ENCODE results near the gene LITAFD.

LITAFD gene

GRCh38 chr16:8854298-8854948, 27.7 kb upstream of the LITAFD start:
- Mint-ChIP-seq H3K27me3 (ENCODE audit: low read depth) (no peaks in the 10 kb centered on the region), H3K4me1 (no peaks in the 10 kb centered on the region), H3K4me3 (no peak overlapping the region), H3K36me3 (ENCODE audit: low read depth) (peaks cover 57% of the 10 kb centered on the region), H3K9me3 (no peaks in the 10 kb centered on the region), H3K27ac (no peak overlapping the region)
- TF ChIP-seq CTCF (IDR thresholded peaks at IDR 0.05; ENCODE audit: unreplicated experiment in 3 of 3): no peak

DNA sequence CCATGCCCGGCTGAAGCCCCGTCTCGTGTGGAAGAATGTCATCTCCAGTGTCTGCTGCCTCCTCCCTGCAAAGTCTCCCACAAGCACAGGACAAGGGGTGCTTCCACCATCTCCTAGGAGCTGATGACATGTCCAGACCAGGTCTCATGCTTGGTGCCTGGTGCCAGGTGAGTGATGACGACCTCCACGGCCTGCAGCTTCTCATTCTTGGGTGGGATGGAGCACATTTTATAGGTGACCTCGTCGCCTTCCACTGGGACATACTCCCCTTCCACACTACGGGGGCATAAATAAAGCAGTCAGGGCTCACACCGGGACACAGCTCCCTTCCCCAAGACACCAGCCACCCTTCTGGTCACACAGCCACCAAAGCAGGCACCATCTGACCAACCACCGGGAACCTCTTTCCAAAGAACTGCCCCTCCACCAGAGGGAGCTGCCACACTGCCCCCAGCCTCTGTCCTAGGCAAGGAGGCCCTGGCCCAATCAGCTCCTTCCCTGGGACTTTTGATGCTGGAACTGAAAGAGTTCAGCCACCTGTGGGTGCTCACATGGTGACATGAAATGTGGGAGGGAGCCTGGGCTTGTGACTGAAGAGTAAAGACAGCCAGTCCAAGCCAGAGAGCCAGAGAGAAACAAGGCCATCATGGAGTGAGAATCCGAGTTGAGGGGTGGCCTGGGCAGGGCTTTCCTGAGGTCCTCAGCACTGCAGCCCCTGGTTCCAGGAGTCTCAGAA, 26.9 kb upstream of the LITAFD start:
- H3K9me3 Mint-ChIP-seq: no peaks in the 10 kb centered on the region
- H3K27me3 Mint-ChIP-seq (ENCODE audit: low read depth): no peaks in the 10 kb centered on the region
- H3K27ac Mint-ChIP-seq: peak overlapping the region in 1 of 3 experiments; percentile 22
- H3K36me3 Mint-ChIP-seq (ENCODE audit: low read depth): peaks cover 56% of the 10 kb centered on the region
- peaks cover 6% of the 10 kb centered on the region for H3K4me1 Mint-ChIP-seq
- TF ChIP-seq CTCF (IDR thresholded peaks at IDR 0.05; ENCODE audit: unreplicated experiment in 3 of 3): no peak
- no peak overlapping the region for H3K4me3 Mint-ChIP-seq

- Mint-ChIP-seq H3K4me3 (no peak overlapping the region), H3K9me3 (no peaks in the 10 kb centered on the region), H3K36me3 (ENCODE audit: low read depth) (peaks cover 51% of the 10 kb centered on the region), H3K27ac (peak overlapping the region in 1 of 3 experiments; percentile 23), H3K27me3 (ENCODE audit: low read depth) (no peaks in the 10 kb centered on the region), H3K4me1 (peaks cover 9% of the 10 kb centered on the region)
- TF ChIP-seq CTCF (IDR thresholded peaks at IDR 0.05; ENCODE audit: unreplicated experiment in 3 of 3): no peak
These were observed 26.2 kb upstream of the LITAFD start for GRCh38 chr16:8855972-8856371.

DNA sequence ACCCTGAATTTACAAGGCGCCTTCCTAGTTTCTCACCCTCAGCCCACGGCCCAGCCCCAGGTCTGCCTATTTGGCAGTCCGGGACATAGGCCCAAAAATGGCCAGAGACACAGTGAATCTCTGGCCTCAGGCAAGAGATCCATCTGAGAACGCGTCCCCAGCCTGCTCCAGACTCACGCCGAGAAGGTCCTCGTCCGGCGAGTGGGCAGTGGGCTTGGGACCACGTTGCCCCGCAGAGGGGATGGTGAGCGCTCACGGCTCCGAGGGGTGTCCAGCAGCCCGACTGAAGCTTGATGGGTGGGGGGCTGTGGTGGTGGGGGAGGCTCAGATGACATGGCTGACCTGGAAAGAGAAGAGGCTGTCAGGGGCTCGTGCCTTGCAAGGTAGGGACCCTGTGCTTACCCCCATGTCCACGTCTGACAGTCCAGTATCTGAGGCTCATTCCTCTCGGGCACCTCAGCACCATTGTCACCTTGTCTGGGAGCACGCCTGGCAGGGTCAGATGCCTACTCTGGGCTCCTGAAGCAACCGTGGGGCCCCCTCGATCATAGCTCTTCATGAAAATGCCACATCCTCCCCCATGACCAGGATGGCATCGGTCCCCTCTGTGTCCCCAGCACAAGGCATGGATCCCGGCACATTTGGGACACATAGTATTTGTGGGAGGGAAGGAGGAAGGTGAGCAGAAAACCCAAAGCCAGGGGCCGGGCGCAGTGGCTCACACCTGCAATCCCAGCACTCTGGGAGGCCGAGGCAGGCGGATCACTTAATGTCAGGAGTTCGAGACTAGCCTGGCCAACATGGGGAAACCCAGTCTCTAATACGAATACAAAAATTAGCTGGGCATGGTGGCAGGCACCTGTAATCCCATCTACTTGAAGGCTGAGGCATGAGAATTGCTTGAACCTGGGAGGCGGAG, 22.9 kb upstream of the LITAFD start:
- peak overlapping the region; percentile 14 to 63 (median 41) for H3K27ac Mint-ChIP-seq
- peaks cover 35% of the 10 kb centered on the region for H3K36me3 Mint-ChIP-seq (ENCODE audit: low read depth)
- H3K4me1 Mint-ChIP-seq: peaks cover 21% of the 10 kb centered on the region
- H3K9me3 Mint-ChIP-seq: no peaks in the 10 kb centered on the region
- H3K4me3 Mint-ChIP-seq: peak overlapping the region in 2 of 3 experiments; percentile 10 to 22
- TF ChIP-seq CTCF (IDR thresholded peaks at IDR 0.05; ENCODE audit: unreplicated experiment in 3 of 3): no peak
- no peaks in the 10 kb centered on the region for H3K27me3 Mint-ChIP-seq (ENCODE audit: low read depth)

DNA sequence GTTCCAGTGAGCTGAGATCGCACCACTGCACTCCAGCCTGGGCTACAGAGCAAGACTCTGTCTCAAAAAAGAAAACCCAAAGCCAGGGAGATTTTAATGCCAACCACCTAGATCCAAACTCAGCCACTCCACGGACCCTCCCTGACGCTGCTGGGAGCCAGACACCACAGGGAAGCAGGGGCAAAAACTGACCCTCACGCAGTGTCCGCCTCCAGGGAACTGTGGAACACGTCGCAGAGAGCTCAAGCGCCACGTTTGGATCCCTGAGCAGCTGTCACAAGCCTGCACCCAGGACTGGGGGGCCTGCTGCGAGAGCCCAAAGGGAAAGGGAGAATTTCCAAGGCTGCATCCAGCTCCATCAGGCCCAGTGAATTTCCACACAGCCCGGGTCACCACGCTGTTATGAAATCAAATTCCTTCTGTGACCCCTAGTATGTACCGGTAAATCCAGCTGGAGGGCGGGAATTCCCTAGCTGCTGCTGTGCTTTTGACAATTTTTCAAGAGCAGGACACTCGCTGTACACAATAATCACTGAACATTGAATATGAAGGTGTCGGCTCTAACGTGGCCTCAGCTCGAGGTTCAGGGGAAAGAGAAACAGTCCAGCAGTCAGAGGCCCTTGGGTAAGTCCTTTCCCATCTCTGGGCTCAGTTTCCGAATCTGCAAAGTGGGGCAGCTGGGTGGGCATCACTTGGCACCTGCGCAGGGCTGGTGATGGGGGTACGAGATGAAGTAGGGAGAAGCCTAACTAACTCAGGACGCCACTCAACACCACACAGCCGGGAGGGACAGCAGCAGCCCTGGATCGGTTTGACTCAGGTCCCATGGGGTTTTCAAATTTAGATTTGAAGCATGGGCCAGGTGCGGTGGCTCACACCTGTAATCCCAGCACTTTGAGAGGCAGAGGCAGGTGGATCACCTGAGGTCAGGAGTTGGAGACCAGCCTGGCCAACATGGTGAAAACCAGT, 22.0 kb upstream of the LITAFD start:
- no peak for TF ChIP-seq CTCF (IDR thresholded peaks at IDR 0.05; ENCODE audit: unreplicated experiment in 3 of 3)
- no peaks in the 10 kb centered on the region for H3K9me3 Mint-ChIP-seq
- no peaks in the 10 kb centered on the region for H3K27me3 Mint-ChIP-seq (ENCODE audit: low read depth)
- peak overlapping the region in 2 of 3 experiments; percentile 10 to 22 for H3K4me3 Mint-ChIP-seq
- H3K36me3 Mint-ChIP-seq (ENCODE audit: low read depth): peaks cover 29% of the 10 kb centered on the region
- H3K4me1 Mint-ChIP-seq: peaks cover 30% of the 10 kb centered on the region
- H3K27ac Mint-ChIP-seq: peak overlapping the region; percentile 14 to 64 (median 63)

Data from nephron (organoid).